H1 (cell line): ENCODE measurements around the gene NRM. TPM values are rescaled to one million over a fixed set of nuclear protein-coding genes. Genes with fewer than 3 reads are reported as not detected.

Experiments
- CTCF ChIA-PET: fragments of 300-600 bp; sonication (Branson Sonifier 250); formaldehyde crosslinking; loops from one replicate; lab custom pipeline; 2021; ENCODE audit not compliant: partially characterized antibody; lab: Charles Lee
- POLR2A ChIA-PET: fragments of 300-600 bp; sonication (Branson Sonifier 250); formaldehyde crosslinking; loops from one replicate; lab custom pipeline; 2021; ENCODE audit warnings: inconsistent platforms; ENCODE audit not compliant: partially characterized antibody; lab: Charles Lee
- DNase-seq, 2 experiments: peaks; one replicate each; pipeline versions ENCODE4 v3.0.0 to v3.0.0-alpha.2; 2010 to 2022; ENCODE audit warnings: low spot score in 2 of 2, low read depth in 1 of 2, mixed read lengths in 1 of 2
- FAIRE-seq: peaks from 2 replicates; lab custom pipeline; 2011; peaks lifted over from hg19 to GRCh38; lab: Jason Lieb, UNC
- H2AFZ ChIP-seq: 2 replicates; pipeline ENCODE4 v1.8.1; 2012; ENCODE audit warnings: low read length, inconsistent platforms
- H2AK5ac ChIP-seq: 2 replicates; pipeline ENCODE4 v1.6.1; 2013; ENCODE audit warnings: low read depth, low read length
- H2BK120ac ChIP-seq: replicated peaks from 2 replicates; pipeline ENCODE3; 2013; ENCODE audit warnings: low read depth, low read length, inconsistent platforms
- H2BK12ac ChIP-seq: 2 replicates; pipeline ENCODE4 v1.6.1; 2013; ENCODE audit warnings: low read depth, low read length
- H2BK15ac ChIP-seq: 2 replicates; pipeline ENCODE4 v1.6.1; 2013; ENCODE audit warnings: low read length
- H2BK20ac ChIP-seq: 2 replicates; pipeline ENCODE4 v1.6.1; 2013; ENCODE audit warnings: low read length
- H2BK5ac ChIP-seq: 2 replicates; pipeline ENCODE4 v1.6.1; 2013; ENCODE audit warnings: low read depth, low read length
- H3K14ac ChIP-seq: 2 replicates; pipeline ENCODE4 v1.6.1; 2013; ENCODE audit warnings: inconsistent platforms; ENCODE audit not compliant: insufficient read length
- H3K18ac ChIP-seq: 2 replicates; pipeline ENCODE4 v1.6.1; 2013; ENCODE audit warnings: low read length; ENCODE audit errors: extremely low read depth
- H3K23ac ChIP-seq: 2 replicates; pipeline ENCODE4 v1.6.1; 2013; ENCODE audit warnings: inconsistent platforms; ENCODE audit not compliant: insufficient read length
- H3K23me2 ChIP-seq: 2 replicates; pipeline ENCODE4 v1.6.1; 2013; ENCODE audit warnings: low read depth, low read length
- H3K27ac ChIP-seq: 2 replicates; pipeline ENCODE4 v1.6.1; 2011; ENCODE audit warnings: low read depth, low read length, inconsistent platforms
- H3K27me3 ChIP-seq, 4 experiments: replicated peaks in 1 of 4; 1 replicate in 1 of 4; 2 replicates in 3 of 4; pipeline versions ENCODE4 v1.6.1 to v1.8.1; 2011 to 2013; ENCODE audit warnings: low read length in 3 of 4, mild to moderate bottlenecking in 3 of 4, inconsistent platforms in 2 of 4, mixed read lengths in 2 of 4, moderate library complexity in 1 of 4; ENCODE audit not compliant: control insufficient read depth in 3 of 4, insufficient read depth in 3 of 4; ENCODE audit errors: extremely low read depth in 1 of 4
- H3K36me3 ChIP-seq, 4 experiments: 2 replicates each; pipeline versions ENCODE4 v1.6.1 to v1.8.1; 2011 to 2013; ENCODE audit warnings: mild to moderate bottlenecking in 4 of 4, low read length in 3 of 4, moderate library complexity in 2 of 4, control low read depth in 1 of 4, inconsistent platforms in 1 of 4; ENCODE audit not compliant: insufficient read depth in 4 of 4, control insufficient read depth in 2 of 4
- H3K4ac ChIP-seq: replicated peaks from 2 replicates; pipeline ENCODE3; 2013; ENCODE audit warnings: low read length, low read depth, mixed read lengths, inconsistent platforms; ENCODE audit not compliant: insufficient read length
- H3K4me1 ChIP-seq, 4 experiments: replicated peaks in 1 of 4; 1 replicate in 1 of 4; 2 replicates in 3 of 4; pipeline versions ENCODE4 v1.6.1 to v1.8.1; 2011 to 2013; ENCODE audit warnings: low read length in 3 of 4, inconsistent platforms in 2 of 4, mixed read lengths in 1 of 4; ENCODE audit not compliant: insufficient read depth in 4 of 4, control insufficient read depth in 3 of 4
- H3K4me2 ChIP-seq, 2 experiments: 2 replicates each; pipeline versions ENCODE4 v1.6.1 to v1.8.1; 2011 to 2013; ENCODE audit warnings: low read depth in 2 of 2, low read length in 2 of 2, control low read depth in 1 of 2, inconsistent platforms in 1 of 2, mild to moderate bottlenecking in 1 of 2; ENCODE audit not compliant: insufficient read depth in 1 of 2
- H3K4me3 ChIP-seq, 4 experiments: fragments of 200-600, 300-600 bp in 1 of 4; sonication (generic), shearing (Covaris generic), sonication (Bioruptor Twin) in 1 of 4; 2 replicates each; pipeline versions ENCODE4 v1.5.1 to v1.8.1; 2011 to 2016; ENCODE audit warnings: low read length in 4 of 4, low read depth in 3 of 4, control low read depth in 2 of 4, inconsistent platforms in 2 of 4, mild to moderate bottlenecking in 2 of 4, mixed read lengths in 1 of 4, moderate library complexity in 1 of 4; ENCODE audit not compliant: insufficient read depth in 2 of 4; ENCODE audit errors: extremely low read depth in 1 of 4
- H3K56ac ChIP-seq: replicated peaks from 2 replicates; pipeline ENCODE3; 2013; ENCODE audit warnings: low read depth, mild to moderate bottlenecking, mixed read lengths, low read length, inconsistent platforms; ENCODE audit not compliant: insufficient read length
- H3K79me1 ChIP-seq: 2 replicates; pipeline ENCODE4 v1.6.1; 2013; ENCODE audit warnings: low read depth, low read length, control low read depth
- H3K79me2 ChIP-seq, 2 experiments: 2 replicates each; pipeline versions ENCODE4 v1.6.1 to v1.8.1; 2012 to 2013; ENCODE audit warnings: low read length in 2 of 2, mild to moderate bottlenecking in 2 of 2, inconsistent platforms in 1 of 2; ENCODE audit not compliant: insufficient read depth in 2 of 2, control insufficient read depth in 1 of 2
- H3K9ac ChIP-seq, 4 experiments: replicated peaks in 1 of 4; 1 replicate in 1 of 4; 2 replicates in 3 of 4; pipeline versions ENCODE4 v1.6.1 to v1.8.1; 2011 to 2013; ENCODE audit warnings: low read depth in 3 of 4, low read length in 3 of 4, control low read depth in 2 of 4, mild to moderate bottlenecking in 2 of 4, moderate library complexity in 2 of 4, inconsistent platforms in 1 of 4; ENCODE audit errors: extremely low read depth in 1 of 4
- H3K9me3 ChIP-seq, 2 experiments: 2 replicates each; pipeline versions ENCODE4 v1.6.1 to v1.8.1; 2012 to 2013; ENCODE audit warnings: mild to moderate bottlenecking in 2 of 2, moderate library complexity in 2 of 2, control low read depth in 1 of 2, inconsistent platforms in 1 of 2, low read depth in 1 of 2, low read length in 1 of 2, mixed read lengths in 1 of 2; ENCODE audit not compliant: insufficient read depth in 2 of 2
- H4K20me1 ChIP-seq, 2 experiments: replicated peaks in 1 of 2; 2 replicates each; pipeline versions ENCODE3 to v1.8.1; 2011 to 2013; ENCODE audit warnings: inconsistent platforms in 2 of 2, low read length in 2 of 2, mild to moderate bottlenecking in 1 of 2; ENCODE audit not compliant: insufficient read depth in 2 of 2, control insufficient read depth in 1 of 2
- H4K5ac ChIP-seq: 2 replicates; pipeline ENCODE4 v1.6.1; 2013; ENCODE audit warnings: low read length, low read depth, mixed read lengths, inconsistent platforms; ENCODE audit not compliant: insufficient read length
- H4K8ac ChIP-seq: 2 replicates; pipeline ENCODE4 v1.8.0; 2013; ENCODE audit warnings: mild to moderate bottlenecking, moderate library complexity, low read length, inconsistent platforms; ENCODE audit not compliant: insufficient read depth; ENCODE audit errors: extremely low read depth
- H4K91ac ChIP-seq: replicated peaks from 2 replicates; pipeline ENCODE3; 2013; ENCODE audit warnings: low read length, mixed read lengths, inconsistent platforms; ENCODE audit not compliant: insufficient read length
- BACH1 ChIP-seq: IDR thresholded peaks from 2 replicates; pipeline ENCODE4 v1.6.1; 2012; ENCODE audit warnings: low read length, improper control_type of control experiment
- CHD2 ChIP-seq: IDR thresholded peaks from 2 replicates; pipeline ENCODE4 v1.6.1; 2012; ENCODE audit warnings: low read length, improper control_type of control experiment
- EGR1 ChIP-seq: IDR thresholded peaks from 2 replicates; pipeline ENCODE4 v1.6.1; 2011; ENCODE audit warnings: low read depth, low read length, borderline replicate concordance
- GTF2F1 ChIP-seq: IDR thresholded peaks from 2 replicates; pipeline ENCODE4 v1.6.1; 2012; ENCODE audit warnings: low read depth, low read length, improper control_type of control experiment, borderline replicate concordance
- TBP ChIP-seq: IDR thresholded peaks from 2 replicates; pipeline ENCODE4 v1.6.1; 2011; ENCODE audit warnings: low read depth, low read length, improper control_type of control experiment
- WGBS, 2 experiments: shearing (Covaris generic) in 1 of 2; methylation state at CpG; one replicate each; pipeline versions ENCODE4 v1.1.6 to v1.1.7; 2013 to 2015; ENCODE audit warnings: low lambda C conversion rate in 2 of 2, mixed read lengths in 2 of 2, inconsistent platforms in 1 of 2, low coverage in 1 of 2, missing lambda C conversion rate in 1 of 2; ENCODE audit not compliant: insufficient replicate concordance in 2 of 2, insufficient coverage in 1 of 2, insufficient read length in 1 of 2; ENCODE audit errors: extremely low coverage in 1 of 2, missing lambda C conversion rate in 1 of 2; 5-methylcytosine and 5-hydroxymethylcytosine counted together
- polyA plus RNA-seq, 7 experiments: library from polyadenylated mRNA; depleted of rRNA in 3 of 7; stranded (reverse) in 5 of 7; unstranded in 2 of 7; fragments of >200 nt in 5 of 7; fragments of 200-250 nt in 2 of 7; gene quantifications; 1 replicate in 5 of 7; 2 replicates in 1 of 7; 4 replicates in 1 of 7; pipeline versions ENCODE4 v1.2.1 to v1.2.3, GENCODE V29; 2011 to 2013; ENCODE audit warnings: missing spikeins in 2 of 7, mixed read lengths in 2 of 7
- total RNA-seq: library from RNA; stranded (reverse); fragmentation: NEBNext Ultra II Directional; extraction: Animal tissue kit (Norgen Biotek cat#: 25700); gene quantifications from 2 replicates; pipeline ENCODE4 v1.2.1, GENCODE V29; 2021

NRM gene
- total and polyA plus RNA-seq, 2 of the 8 experiments (the other 6 are each of a cell fraction or from before 2014, with no cell fraction given) = 27.3 to 50.4 TPM

- Histone ChIP-seq H3K23me2 (no peaks in the 10 kb centered on the region), H3K9ac (no peak overlapping the region), H3K27ac (no peak overlapping the region), H3K56ac (no peak overlapping the region), H3K4me2 (no peak overlapping the region), H3K14ac (no peak overlapping the region), H2AFZ (no peak overlapping the region), H3K9me3 (no peaks in the 10 kb centered on the region), H3K36me3 (peaks cover 14 to 42% (median 35%) of the 10 kb centered on the region in 4 experiments), H2BK12ac (no peak overlapping the region), H3K27me3 (no peaks in the 10 kb centered on the region), H4K5ac (no peak overlapping the region), H2BK5ac (no peak overlapping the region), H2BK15ac (no peak overlapping the region), H3K4me3 (no peak overlapping the region), H2BK20ac (no peak overlapping the region), H4K8ac (0 out of 2 replicates have a peak overlapping the region, but pooled peaks have one; percentile 57), H3K23ac (no peak overlapping the region), H3K79me1 (no peaks in the 10 kb centered on the region), H4K20me1 (no peaks in the 10 kb centered on the region), H4K91ac (no peak overlapping the region), H3K4me1 (no peaks in the 10 kb centered on the region), H3K18ac (no peak overlapping the region), H2BK120ac (no peak overlapping the region), H3K4ac (no peak overlapping the region), H2AK5ac (no peak overlapping the region), H3K79me2 (no peaks in the 10 kb centered on the region)
- 95% methylated on average over 32 of the region's 34 CpGs; no CpG with 5 or more reads in 1 of the 2 experiments for WGBS, 2 experiments
- TF ChIP-seq GTF2F1 (no peak), TBP (no peak), BACH1 (no peak), EGR1 (no peak), CHD2 (no peak)
- no peak for FAIRE-seq
- CTCF ChIA-PET = interaction anchor here (0.6 to 1.8 kb wide), 10 partner anchors 7 to 422 kb away, joined by 3 to 7 read pairs (median 4); partner anchors contain the start of gene DHX16
- POLR2A ChIA-PET = interaction anchor here (0.6 to 8.1 kb wide), 12 partner anchors 12 to 1722 kb away, joined by 3 to 50 read pairs (median 3); partner anchors contain the start of genes ATAT1 and FLOT1
- no peak for DNase-seq
Measured at GRCh38 chr6:30664994-30665767, 25.6 kb downstream of the NRM start.
